Natural killer cell (primary cell): ENCODE data around the gene BBX. TPM values are rescaled to one million over a fixed set of nuclear protein-coding genes. Genes with fewer than 3 reads are reported as not detected.

ENCODE experiments used
- ATAC-seq, 3 donors: fragments of 150-1000 bp in 2 of 3; fragments of 200-7000 bp in 1 of 3; cut with Tn5 transposase; 1 replicate in 1 of 3; 2 replicates in 2 of 3; pipeline ENCODE4 v1.10.0; 2021; ENCODE audit warnings: mild to moderate bottlenecking in 2 of 3, moderate library complexity in 2 of 3
- DNase-seq, 2 donors: peaks; one replicate each; pipeline versions ENCODE4 v3.0.0 to v3.0.0-alpha.2; 2013 to 2021; ENCODE audit warnings: mixed read lengths in 1 of 2
- H3K27ac ChIP-seq: one replicate; pipeline ENCODE4 v1.5.1; 2013; ENCODE audit warnings: mild to moderate bottlenecking, low read length
- H3K27me3 ChIP-seq: one replicate; pipeline ENCODE4 v1.6.1; 2013; ENCODE audit warnings: low read length; ENCODE audit not compliant: control insufficient read depth, insufficient read depth
- H3K36me3 ChIP-seq: one replicate; pipeline ENCODE4 v1.6.1; 2013; ENCODE audit warnings: low read length; ENCODE audit not compliant: control insufficient read depth, insufficient read depth
- H3K4me1 ChIP-seq: one replicate; pipeline ENCODE4 v1.6.1; 2013; ENCODE audit warnings: low read length; ENCODE audit not compliant: control insufficient read depth, insufficient read depth
- H3K4me3 ChIP-seq: one replicate; pipeline ENCODE4 v1.5.1; 2013; ENCODE audit warnings: low read length
- H3K9me3 ChIP-seq: one replicate; pipeline ENCODE4 v1.6.1; 2013; ENCODE audit warnings: low read length; ENCODE audit not compliant: control insufficient read depth, insufficient read depth
- H3K27ac Mint-ChIP-seq, 2 donors: one replicate each; pipeline ENCODE4 v1.8.0; 2022; ENCODE audit warnings: mild to moderate bottlenecking in 2 of 2, mixed read lengths in 2 of 2, moderate library complexity in 1 of 2
- H3K27me3 Mint-ChIP-seq, 2 donors: one replicate each; pipeline ENCODE4 v1.8.0; 2022; ENCODE audit warnings: low read depth in 2 of 2, mixed read lengths in 2 of 2
- H3K36me3 Mint-ChIP-seq: one replicate; pipeline ENCODE4 v1.8.0; 2022; ENCODE audit warnings: mixed read lengths
- H3K4me1 Mint-ChIP-seq, 2 donors: one replicate each; pipeline ENCODE4 v1.8.0; 2022; ENCODE audit warnings: mixed read lengths in 2 of 2
- H3K4me3 Mint-ChIP-seq: one replicate; pipeline ENCODE4 v1.8.0; 2022; ENCODE audit warnings: mild to moderate bottlenecking, moderate library complexity, mixed read lengths
- H3K9me3 Mint-ChIP-seq, 2 donors: one replicate each; pipeline ENCODE4 v1.8.0; 2022; ENCODE audit warnings: mixed read lengths in 2 of 2
- WGBS: methylation state at CpG from one replicate; pipeline ENCODE4 v1.1.7; 2013; ENCODE audit warnings: missing lambda C conversion rate; ENCODE audit not compliant: insufficient coverage; 5-methylcytosine and 5-hydroxymethylcytosine counted together
- intact Hi-C: fragments of 100-400 bp; cut with micrococcal nuclease; formaldehyde crosslinking; loops from one replicate; pipeline ENCODE4 v1.14.2; 2022
- total RNA-seq, 4 donors: library from RNA; stranded (reverse); fragments of 120-200 nt in 1 of 4; gene quantifications; one replicate each; pipeline versions ENCODE4 v1.2.3 to v1.2.4, GENCODE V29; 2013 to 2022
- TF ChIP-seq, protein P1 (sequence below): fragments of 200-600 bp; IDR thresholded peaks from one replicate; pipeline ENCODE4 v1.8.0; 2022; ENCODE audit warnings: antibody characterized with exemption

BBX gene
- total RNA-seq, 3 donors from 2014 or later (not counting 1 experiment from before 2014, with no cell fraction given): 80.0 to 87.1 (median 83.4) TPM

DNA sequence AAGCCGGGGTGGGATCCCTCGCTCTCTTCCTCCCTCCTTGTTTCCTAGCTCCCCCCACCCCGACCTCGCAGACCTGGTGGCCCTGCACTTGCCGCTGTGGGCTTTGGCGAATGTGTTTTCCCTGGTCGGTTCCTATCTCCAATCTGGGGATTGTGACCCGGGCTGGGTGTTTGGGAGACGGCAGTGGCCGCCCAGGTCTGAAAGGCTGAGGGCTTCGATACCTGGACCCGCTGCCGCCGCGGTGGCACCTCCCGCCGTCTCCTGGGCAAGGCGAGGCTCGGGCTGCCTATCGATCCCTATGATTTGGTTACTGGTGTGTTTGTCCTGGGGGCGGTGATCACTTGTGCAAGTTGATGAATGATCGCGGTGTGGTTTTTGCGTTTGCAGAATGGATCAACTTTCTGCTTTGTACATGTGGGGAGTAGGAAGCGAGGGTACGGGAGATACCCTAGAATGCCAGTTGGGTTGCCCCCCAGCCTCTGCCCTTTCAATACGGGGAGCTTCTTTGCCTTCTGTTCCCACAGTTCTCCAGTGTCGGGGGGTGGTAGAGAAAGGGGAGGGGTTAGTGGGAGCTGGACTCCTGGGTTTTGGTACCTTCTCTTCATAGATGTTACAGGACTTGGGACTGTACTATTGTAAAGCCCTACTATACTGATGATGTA, 3.0 kb downstream of the BBX start:
- peaks cover 2% of the 10 kb centered on the region for H3K36me3 ChIP-seq
- peak in 1 of 2 donors; percentile 22 for DNase-seq
- Mint-ChIP-seq H3K36me3 (no peaks in the 10 kb centered on the region), H3K4me3 (peak overlapping the region; percentile 88), H3K4me1 (peaks cover 20 to 34% of the 10 kb centered on the region in 2 donors), H3K27ac (peak overlapping the region; percentile 86 to 88), H3K27me3 (no peaks in the 10 kb centered on the region), H3K9me3 (no peaks in the 10 kb centered on the region)
- no peak for ATAC-seq
- intact Hi-C loops: loop anchor here (2.0 to 10.0 kb wide), 2 partner anchors 73 to 599 kb away; no protein-coding TSS in a partner anchor
- TF ChIP-seq, protein P1, sequence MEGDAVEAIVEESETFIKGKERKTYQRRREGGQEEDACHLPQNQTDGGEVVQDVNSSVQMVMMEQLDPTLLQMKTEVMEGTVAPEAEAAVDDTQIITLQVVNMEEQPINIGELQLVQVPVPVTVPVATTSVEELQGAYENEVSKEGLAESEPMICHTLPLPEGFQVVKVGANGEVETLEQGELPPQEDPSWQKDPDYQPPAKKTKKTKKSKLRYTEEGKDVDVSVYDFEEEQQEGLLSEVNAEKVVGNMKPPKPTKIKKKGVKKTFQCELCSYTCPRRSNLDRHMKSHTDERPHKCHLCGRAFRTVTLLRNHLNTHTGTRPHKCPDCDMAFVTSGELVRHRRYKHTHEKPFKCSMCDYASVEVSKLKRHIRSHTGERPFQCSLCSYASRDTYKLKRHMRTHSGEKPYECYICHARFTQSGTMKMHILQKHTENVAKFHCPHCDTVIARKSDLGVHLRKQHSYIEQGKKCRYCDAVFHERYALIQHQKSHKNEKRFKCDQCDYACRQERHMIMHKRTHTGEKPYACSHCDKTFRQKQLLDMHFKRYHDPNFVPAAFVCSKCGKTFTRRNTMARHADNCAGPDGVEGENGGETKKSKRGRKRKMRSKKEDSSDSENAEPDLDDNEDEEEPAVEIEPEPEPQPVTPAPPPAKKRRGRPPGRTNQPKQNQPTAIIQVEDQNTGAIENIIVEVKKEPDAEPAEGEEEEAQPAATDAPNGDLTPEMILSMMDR: no peak
- H3K27me3 ChIP-seq: no peaks in the 10 kb centered on the region
- no peak overlapping the region for H3K27ac ChIP-seq
- H3K4me1 ChIP-seq: peaks cover 13% of the 10 kb centered on the region
- no peaks in the 10 kb centered on the region for H3K9me3 ChIP-seq
- peak overlapping the region; percentile 82 for H3K4me3 ChIP-seq
- 6% methylated on average over 28 of the region's 28 CpGs for WGBS

DNA sequence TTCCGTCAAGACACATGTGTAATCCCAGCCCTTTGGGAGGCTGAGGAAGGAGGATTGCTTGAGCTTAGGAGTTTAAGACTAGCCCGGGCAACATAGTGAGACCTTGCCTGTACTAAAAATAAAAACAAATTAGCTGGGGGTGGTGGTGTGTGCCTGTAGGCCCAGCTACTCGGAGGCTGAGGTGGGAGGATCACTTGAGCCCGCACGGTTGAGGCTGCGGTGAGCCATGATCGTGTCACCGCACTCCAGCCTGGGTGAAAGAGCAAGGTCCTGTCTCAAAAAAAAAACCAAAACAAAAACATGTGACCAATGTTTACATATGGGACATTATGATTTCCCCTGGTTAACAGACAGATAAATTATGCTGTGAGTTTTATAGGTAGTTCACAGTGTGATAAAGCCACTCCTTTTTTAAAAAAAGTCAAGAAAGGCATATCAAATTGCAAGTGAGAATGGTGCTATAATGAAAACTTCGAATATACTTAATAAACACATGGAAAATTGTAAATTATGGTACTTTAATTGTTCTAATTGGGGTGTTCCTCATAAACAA, 9.2 kb downstream of the BBX start:
- Mint-ChIP-seq H3K9me3 (no peaks in the 10 kb centered on the region), H3K4me3 (no peak overlapping the region), H3K4me1 (peaks cover 11 to 17% of the 10 kb centered on the region in 2 donors), H3K27me3 (no peaks in the 10 kb centered on the region), H3K36me3 (no peaks in the 10 kb centered on the region), H3K27ac (no peak overlapping the region)
- DNase-seq (no peak), ATAC-seq (no peak)
- over 99% methylated on average over 8 of the region's 9 CpGs for WGBS
- Histone ChIP-seq H3K36me3 (peaks cover 3% of the 10 kb centered on the region), H3K4me3 (no peak overlapping the region), H3K9me3 (no peaks in the 10 kb centered on the region), H3K27ac (no peak overlapping the region), H3K27me3 (no peaks in the 10 kb centered on the region), H3K4me1 (no peaks in the 10 kb centered on the region)
- TF ChIP-seq, protein P1: no peak
- intact Hi-C loops: no loop called here

DNA sequence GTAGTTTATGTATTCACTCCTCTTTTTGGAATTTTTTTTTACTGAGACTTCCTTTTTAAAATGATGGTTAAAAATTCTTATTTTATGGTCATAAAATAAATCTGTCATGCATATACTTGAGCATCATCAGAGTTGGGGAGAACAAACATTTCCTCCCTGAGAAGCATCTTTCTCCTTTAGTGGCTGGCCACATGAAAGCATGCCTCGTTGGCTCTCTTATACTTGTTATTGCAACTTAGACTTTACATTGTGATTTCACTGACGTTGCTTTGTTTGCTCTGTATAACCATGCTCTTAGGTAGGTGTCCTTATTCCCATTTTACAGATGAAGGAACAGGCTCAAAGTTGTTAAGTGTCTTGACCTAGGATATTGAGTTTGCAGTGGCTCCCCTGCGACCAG, 18.1 kb downstream of the BBX start:
- DNase-seq (no peak), ATAC-seq (no peak)
- H3K4me3 Mint-ChIP-seq: no peak overlapping the region
- Histone ChIP-seq H3K4me1 (no peaks in the 10 kb centered on the region), H3K27me3 (no peaks in the 10 kb centered on the region), H3K27ac (no peak overlapping the region), H3K36me3 (peaks cover 7% of the 10 kb centered on the region), H3K9me3 (no peaks in the 10 kb centered on the region), H3K4me3 (no peak overlapping the region)
- no peaks in the 10 kb centered on the region for H3K9me3 Mint-ChIP-seq
- intact Hi-C loops: no loop called here
- H3K27ac Mint-ChIP-seq: no peak overlapping the region
- H3K4me1 Mint-ChIP-seq: peaks cover 18 to 19% of the 10 kb centered on the region in 2 donors
- no peaks in the 10 kb centered on the region for H3K36me3 Mint-ChIP-seq
- 72% methylated on average over 3 of the region's 3 CpGs for WGBS
- TF ChIP-seq, protein P1: no peak
- H3K27me3 Mint-ChIP-seq: no peaks in the 10 kb centered on the region
